OCI-LY7 (cell line): ENCODE results near the gene FMNL2. TPM values are rescaled to one million over a fixed set of nuclear protein-coding genes. Genes with fewer than 3 reads are reported as not detected.

Experiments used
- BruUV-seq: library from RNA; stranded (reverse); fragments of 400-500 nt; replicated peaks from 2 replicates; lab custom pipeline; 2021; lab: Mats Ljungman, UMichigan
- CTCF ChIA-PET: fragments of 300-600 bp; sonication (Branson Sonifier 250); formaldehyde crosslinking; loops from one replicate; lab custom pipeline; 2022; ENCODE audit warnings: antibody characterized with exemption; ENCODE audit not compliant: unreplicated experiment; lab: Charles Lee
- POLR2A ChIA-PET: fragments of 300-600 bp; sonication (Branson Sonifier 250); formaldehyde crosslinking; loops from one replicate; lab custom pipeline; 2022; ENCODE audit warnings: antibody characterized with exemption; lab: Charles Lee
- DNase-seq: peaks from one replicate; pipeline ENCODE4 v3.0.0-alpha.2; 2015; ENCODE audit warnings: low spot score
- H2AFZ ChIP-seq: fragments of 200-600 bp; sonication (generic), shearing (Covaris generic); 2 replicates; pipeline ENCODE4 v1.6.1; 2014; ENCODE audit warnings: mild to moderate bottlenecking, antibody characterized with exemption, low read length, moderate library complexity
- H3K27ac ChIP-seq: fragments of 200-600 bp; sonication (generic); 2 replicates; pipeline ENCODE4 v1.5.1; 2014; ENCODE audit warnings: mixed run types, low read depth, mild to moderate bottlenecking, moderate library complexity, low read length, inconsistent platforms; ENCODE audit not compliant: poor library complexity, severe bottlenecking
- H3K36me3 ChIP-seq: fragments of 200-600 bp; sonication (generic); 2 replicates; pipeline ENCODE4 v1.6.1; 2014; ENCODE audit warnings: mild to moderate bottlenecking, antibody characterized with exemption, low read length, moderate library complexity, mixed read lengths; ENCODE audit not compliant: insufficient read depth
- H3K4me1 ChIP-seq: fragments of 200-600 bp; sonication (generic); 2 replicates; pipeline ENCODE4 v1.5.1; 2014; ENCODE audit warnings: mild to moderate bottlenecking, low read length; ENCODE audit not compliant: insufficient read depth, poor library complexity, severe bottlenecking
- H3K4me2 ChIP-seq: fragments of 200-600 bp; sonication (generic); 2 replicates; pipeline ENCODE4 v1.6.1; 2014; ENCODE audit warnings: mild to moderate bottlenecking, low read length
- H3K4me3 ChIP-seq: fragments of 200-600 bp; sonication (generic); 2 replicates; pipeline ENCODE4 v1.5.1; 2014; ENCODE audit warnings: mild to moderate bottlenecking, low read depth, low read length; ENCODE audit not compliant: poor library complexity, severe bottlenecking
- H3K79me2 ChIP-seq: fragments of 200-600 bp; sonication (generic); 2 replicates; pipeline ENCODE4 v1.6.1; 2016; ENCODE audit warnings: low read depth, mild to moderate bottlenecking, low read length, moderate library complexity, mixed read lengths; ENCODE audit not compliant: insufficient read depth
- H3K9me2 ChIP-seq: fragments of 200-600 bp; sonication (generic); 2 replicates; pipeline ENCODE4 v1.6.1; 2016; ENCODE audit warnings: mild to moderate bottlenecking, low read length, mixed read lengths; ENCODE audit not compliant: insufficient read depth
- H3K9me3 ChIP-seq: fragments of 200-600 bp; sonication (generic); 2 replicates; pipeline ENCODE4 v1.6.1; 2014; ENCODE audit warnings: mild to moderate bottlenecking, mixed run types, low read length, mixed read lengths
- H4K20me1 ChIP-seq: fragments of 200-600 bp; sonication (generic); 2 replicates; pipeline ENCODE4 v1.6.1; 2014; ENCODE audit warnings: mild to moderate bottlenecking, antibody characterized with exemption, low read length, moderate library complexity, mixed read lengths; ENCODE audit not compliant: insufficient read depth
- CTCF ChIP-seq: fragments of 200-600 bp; sonication (generic); conservative IDR thresholded peaks from 2 replicates; pipeline ENCODE4 v1.5.1; 2014; ENCODE audit warnings: mild to moderate bottlenecking, antibody characterized with exemption, low read length, moderate library complexity, mixed read lengths
- EZH2phosphoT487 ChIP-seq: fragments of 200-600 bp; sonication (generic); IDR thresholded peaks from 2 replicates; pipeline ENCODE4 v1.6.1; 2018; ENCODE audit warnings: low read depth, borderline replicate concordance, mild to moderate bottlenecking, mixed run types, antibody characterized with exemption, low read length, moderate library complexity, mixed read lengths
- intact Hi-C: fragments of 100-400 bp; cut with micrococcal nuclease; formaldehyde crosslinking; loops from one replicate; pipeline ENCODE4 v1.10.0; 2022; ENCODE audit not compliant: unreplicated experiment
- total RNA-seq, 2 experiments: library from RNA; depleted of rRNA in 1 of 2; stranded (reverse); fragments of >200 nt in 1 of 2; shearing (Covaris generic) in 1 of 2; gene quantifications; 2 replicates each; pipeline ENCODE4 v1.2.3, GENCODE V29; 2014 to 2022

Gene FMNL2
- total RNA-seq, 2 experiments from 2014 or later: 0.03 to 0.21 TPM

- CTCF ChIA-PET: no interaction called here
- POLR2A ChIA-PET: no interaction called here
- no TSS peak for BruUV-seq
Observed at GRCh38 chr2:152577579-152577978, 242.6 kb downstream of the FMNL2 start.

GRCh38 chr2:152578573-152578972, 243.6 kb downstream of the FMNL2 start:
- Histone ChIP-seq H3K9me3 (no peaks in the 10 kb centered on the region), H3K4me1 (no peaks in the 10 kb centered on the region), H3K36me3 (no peaks in the 10 kb centered on the region), H3K4me2 (no peak overlapping the region), H3K27ac (no peak overlapping the region), H4K20me1 (no peaks in the 10 kb centered on the region), H3K4me3 (no peak overlapping the region), H3K79me2 (no peaks in the 10 kb centered on the region), H2AFZ (no peak overlapping the region), H3K9me2 (no peaks in the 10 kb centered on the region)
- intact Hi-C loops: no loop called here
- BruUV-seq: no TSS peak
- CTCF ChIA-PET: no interaction called here
- POLR2A ChIA-PET: interaction anchor here (0.6 to 0.7 kb wide), 2 partner anchors 18 to 679 kb away, joined by 3 to 5 read pairs; no protein-coding TSS in a partner anchor
- DNase-seq: no peak
- TF ChIP-seq EZH2phosphoT487 (no peak), CTCF (no peak)

More at GRCh38 chr2:152577579-152577978, 242.6 kb downstream of the FMNL2 start:
- no peaks in the 10 kb centered on the region for H3K9me2 ChIP-seq
- no peak overlapping the region for H3K4me3 ChIP-seq
- H4K20me1 ChIP-seq: no peaks in the 10 kb centered on the region
- no peak for DNase-seq
- intact Hi-C loops: no loop called here
- no peak overlapping the region for H2AFZ ChIP-seq
- H3K9me3 ChIP-seq: no peaks in the 10 kb centered on the region
- H3K79me2 ChIP-seq: no peaks in the 10 kb centered on the region
- H3K36me3 ChIP-seq: no peaks in the 10 kb centered on the region
- no peak overlapping the region for H3K4me2 ChIP-seq
- H3K27ac ChIP-seq: no peak overlapping the region
- TF ChIP-seq EZH2phosphoT487 (no peak), CTCF (no peak)
- no peaks in the 10 kb centered on the region for H3K4me1 ChIP-seq

GRCh38 chr2:152580714-152581113, 245.7 kb downstream of the FMNL2 start:
- Histone ChIP-seq H3K79me2 (no peaks in the 10 kb centered on the region), H3K4me2 (no peak overlapping the region), H3K9me2 (no peaks in the 10 kb centered on the region), H2AFZ (no peak overlapping the region), H3K27ac (no peak overlapping the region), H4K20me1 (no peaks in the 10 kb centered on the region), H3K36me3 (no peaks in the 10 kb centered on the region), H3K4me3 (no peak overlapping the region), H3K4me1 (no peaks in the 10 kb centered on the region), H3K9me3 (no peaks in the 10 kb centered on the region)
- DNase-seq: no peak
- CTCF ChIA-PET: no interaction called here
- POLR2A ChIA-PET: no interaction called here
- no TSS peak for BruUV-seq
- intact Hi-C loops: no loop called here
- TF ChIP-seq CTCF (no peak), EZH2phosphoT487 (no peak)
